ENCODE measurements around the gene DMTF1.
"Not testable (repeated sequence)": the region's sequence is repeated elsewhere in the genome, so short reads cannot be mapped to it uniquely, and the experiment has no call there.

Gene DMTF1

GRCh38 chr7:87225696-87226095 is 73.4 kb downstream of the DMTF1 start:
- no peak for DNase-seq

- no peak for DNase-seq
These were observed 74.2 kb downstream of the DMTF1 start for GRCh38 chr7:87226495-87226894.

GRCh38 chr7:87231258-87231657 is 79.0 kb downstream of the DMTF1 start:
- DNase-seq = no peak

- no peak for DNase-seq
These were observed 79.5 kb downstream of the DMTF1 start for GRCh38 chr7:87231711-87232110.

- DNase-seq = no peak
These were observed 82.7 kb downstream of the DMTF1 start for GRCh38 chr7:87234949-87235348.

- not testable (repeated sequence) for DNase-seq
These were observed 86.3 kb downstream of the DMTF1 start for GRCh38 chr7:87238464-87239051.

GRCh38 chr7:87245671-87246070 is 93.4 kb downstream of the DMTF1 start:
- not testable (repeated sequence) for DNase-seq

Data from T-helper 9 cell (primary cell).